ENCODE measurements around the gene CALCR. TPM values are rescaled to one million over a fixed set of nuclear protein-coding genes. Genes with fewer than 3 reads are reported as not detected.

Gene CALCR
- total RNA-seq (2022; extraction: Qiagen RNA extraction; ENCODE audit: low read depth) = not detected in 5 replicates

GRCh38 chr7:93574646-93575554 is at the start of gene CALCR:
Gene CALCR, minus strand, starts transcription at chr7:93574724. Its CDS starts 87,743 bp downstream, at chr7:93486981.

